Neuronal stem cell (in vitro differentiated cells): ENCODE data around the gene TPSD1.

Experiments
- DNase-seq: peaks from one replicate; pipeline ENCODE4 v3.0.0-alpha.2; 2013; ENCODE audit warnings: low spot score
- H2AFZ ChIP-seq: one replicate; pipeline ENCODE4 v1.6.1; 2013; ENCODE audit warnings: mild to moderate bottlenecking, low read length, inconsistent platforms
- H2AK5ac ChIP-seq: 2 replicates; pipeline ENCODE4 v1.6.1; 2013; ENCODE audit warnings: low read depth, mild to moderate bottlenecking, inconsistent platforms, low read length, moderate library complexity, mixed read lengths
- H2BK120ac ChIP-seq: 2 replicates; pipeline ENCODE4 v1.6.1; 2013; ENCODE audit warnings: low read depth, mild to moderate bottlenecking, inconsistent platforms, low read length, moderate library complexity, mixed read lengths
- H2BK12ac ChIP-seq: one replicate; pipeline ENCODE4 v1.6.1; 2013; ENCODE audit warnings: low read length, inconsistent platforms
- H2BK15ac ChIP-seq: 2 replicates; pipeline ENCODE4 v1.6.1; 2013; ENCODE audit warnings: mild to moderate bottlenecking, low read length, inconsistent platforms, mixed read lengths
- H2BK5ac ChIP-seq: one replicate; pipeline ENCODE4 v1.6.1; 2013; ENCODE audit warnings: inconsistent platforms, mild to moderate bottlenecking, low read length, moderate library complexity
- H3K14ac ChIP-seq: one replicate; pipeline ENCODE4 v1.6.1; 2013; ENCODE audit warnings: low read length, inconsistent platforms
- H3K18ac ChIP-seq: 2 replicates; pipeline ENCODE4 v1.6.1; 2013; ENCODE audit warnings: low read length, inconsistent platforms
- H3K23ac ChIP-seq: 2 replicates; pipeline ENCODE4 v1.6.1; 2013; ENCODE audit warnings: low read depth, mild to moderate bottlenecking, mixed read lengths, low read length, inconsistent platforms; ENCODE audit not compliant: poor library complexity
- H3K27ac ChIP-seq: replicated peaks from 3 replicates; pipeline ENCODE4 v1.5.1; 2013; ENCODE audit warnings: low read length, inconsistent platforms
- H3K27me3 ChIP-seq, 3 experiments: 2 replicates each; pipeline ENCODE4 v1.6.1; 2013; ENCODE audit warnings: low read length in 3 of 3, mild to moderate bottlenecking in 2 of 3, inconsistent platforms in 1 of 3, low read depth in 1 of 3, mixed read lengths in 1 of 3, moderate library complexity in 1 of 3; ENCODE audit not compliant: control insufficient read depth in 3 of 3, insufficient read depth in 3 of 3
- H3K36me3 ChIP-seq, 2 donors: replicated peaks in 1 of 2; 2 replicates each; pipeline ENCODE4 v1.6.1; 2013; ENCODE audit warnings: low read length in 2 of 2; ENCODE audit not compliant: control insufficient read depth in 2 of 2, insufficient read depth in 2 of 2
- H3K4ac ChIP-seq: 2 replicates; pipeline ENCODE4 v1.6.1; 2013; ENCODE audit warnings: inconsistent platforms, mild to moderate bottlenecking, low read length, moderate library complexity
- H3K4me1 ChIP-seq, 2 donors: 1 replicate in 1 of 2; 2 replicates in 1 of 2; pipeline ENCODE4 v1.6.1; 2013; ENCODE audit warnings: low read length in 2 of 2, low read depth in 1 of 2; ENCODE audit not compliant: control insufficient read depth in 2 of 2, insufficient read depth in 1 of 2
- H3K4me2 ChIP-seq: one replicate; pipeline ENCODE4 v1.6.1; 2013; ENCODE audit warnings: mild to moderate bottlenecking, low read length, inconsistent platforms; ENCODE audit not compliant: insufficient read depth, poor library complexity, severe bottlenecking
- H3K4me3 ChIP-seq, 2 donors: 2 replicates each; pipeline ENCODE4 v1.5.1; 2013; ENCODE audit warnings: low read length in 2 of 2, mild to moderate bottlenecking in 2 of 2, inconsistent platforms in 1 of 2, moderate library complexity in 1 of 2
- H3K79me1 ChIP-seq: one replicate; pipeline ENCODE4 v1.6.1; 2013; ENCODE audit warnings: low read depth, mild to moderate bottlenecking, inconsistent platforms, low read length, moderate library complexity
- H3K9ac ChIP-seq: one replicate; pipeline ENCODE4 v1.6.1; 2013; ENCODE audit warnings: mild to moderate bottlenecking, low read depth, low read length, inconsistent platforms; ENCODE audit not compliant: poor library complexity
- H3K9me3 ChIP-seq, 2 donors: replicated peaks in 1 of 2; 2 replicates each; pipeline versions ENCODE3 to v1.6.1; 2013; ENCODE audit warnings: low read length in 2 of 2, mild to moderate bottlenecking in 2 of 2, inconsistent platforms in 1 of 2, low read depth in 1 of 2, mixed read lengths in 1 of 2, moderate library complexity in 1 of 2; ENCODE audit not compliant: control insufficient read depth in 2 of 2, insufficient read depth in 1 of 2
- H4K8ac ChIP-seq: one replicate; pipeline ENCODE4 v1.6.1; 2013; ENCODE audit warnings: low read depth, mild to moderate bottlenecking, inconsistent platforms, low read length, moderate library complexity
- H4K91ac ChIP-seq: one replicate; pipeline ENCODE4 v1.6.1; 2013; ENCODE audit warnings: low read length, low read depth, mild to moderate bottlenecking, inconsistent platforms; ENCODE audit not compliant: poor library complexity
- WGBS, 2 donors: extraction: QIAGEN DNeasy Blood & Tissue Kit; methylation state at CpG; one replicate each; pipeline ENCODE4 v1.1.7; 2013; ENCODE audit warnings: missing lambda C conversion rate in 2 of 2, mixed read lengths in 1 of 2; ENCODE audit not compliant: insufficient read length in 2 of 2, insufficient replicate concordance in 1 of 2; ENCODE audit errors: extremely low coverage in 2 of 2; 5-methylcytosine and 5-hydroxymethylcytosine counted together

TPSD1 gene

GRCh38 chr16:1301562-1301961 lies 45.7 kb downstream of the TPSD1 start:
- Histone ChIP-seq H3K18ac (peak overlapping the region; percentile 92), H3K79me1 (no peaks in the 10 kb centered on the region), H3K9ac (no peak overlapping the region), H3K4me3 (no peak overlapping the region), H3K4ac (peak overlapping the region; percentile 26), H3K27me3 (peaks cover 0 to 48% (median 0%) of the 10 kb centered on the region in 3 experiments), H3K14ac (peak overlapping the region; percentile 38), H2AK5ac (peak overlapping the region; percentile 48), H2BK12ac (peak overlapping the region; percentile 90), H2BK120ac (no peak overlapping the region), H2AFZ (peak overlapping the region; percentile 89), H3K36me3 (no peaks in the 10 kb centered on the region), H3K23ac (peak overlapping the region; percentile 95), H2BK15ac (no peak overlapping the region), H3K4me2 (no peak overlapping the region), H3K27ac (no peak overlapping the region), H3K4me1 (peaks cover 3 to 4% of the 10 kb centered on the region in 2 donors), H4K91ac (no peak overlapping the region), H2BK5ac (peak overlapping the region; percentile 60), H3K9me3 (no peaks in the 10 kb centered on the region), H4K8ac (peak overlapping the region; percentile 70)
- DNase-seq, result no peak
- WGBS, 2 donors, result no CpG with 5 or more reads among the region's 12 CpGs

- H3K4me1 ChIP-seq, result peaks cover 2 to 3% of the 10 kb centered on the region in 2 donors
- no peak overlapping the region for H3K4ac ChIP-seq
- no peak overlapping the region for H4K91ac ChIP-seq
- no peak for DNase-seq
- no peak overlapping the region for H2AFZ ChIP-seq
- WGBS, 2 donors, result no CpG with 5 or more reads among the region's 12 CpGs
- H3K36me3 ChIP-seq, result peaks cover 0 to 6% of the 10 kb centered on the region in 2 donors
- H2BK12ac ChIP-seq, result no peak overlapping the region
- H3K79me1 ChIP-seq, result no peaks in the 10 kb centered on the region
- no peaks in the 10 kb centered on the region for H3K9me3 ChIP-seq
- no peak overlapping the region for H2BK15ac ChIP-seq
- H3K9ac ChIP-seq, result peak overlapping the region; percentile 60
- H3K23ac ChIP-seq, result no peak overlapping the region
- H3K27me3 ChIP-seq, result peaks cover 0 to 12% (median 0%) of the 10 kb centered on the region in 3 experiments
- H2BK5ac ChIP-seq, result no peak overlapping the region
- no peak overlapping the region for H2AK5ac ChIP-seq
- H4K8ac ChIP-seq, result no peak overlapping the region
- H2BK120ac ChIP-seq, result no peak overlapping the region
- no peak overlapping the region for H3K4me3 ChIP-seq
- H3K27ac ChIP-seq, result no peak overlapping the region
- no peak overlapping the region for H3K14ac ChIP-seq
- peak overlapping the region; percentile 17 for H3K18ac ChIP-seq
- no peak overlapping the region for H3K4me2 ChIP-seq
Observed at GRCh38 chr16:1305823-1306222, 50.0 kb downstream of the TPSD1 start.

DNA sequence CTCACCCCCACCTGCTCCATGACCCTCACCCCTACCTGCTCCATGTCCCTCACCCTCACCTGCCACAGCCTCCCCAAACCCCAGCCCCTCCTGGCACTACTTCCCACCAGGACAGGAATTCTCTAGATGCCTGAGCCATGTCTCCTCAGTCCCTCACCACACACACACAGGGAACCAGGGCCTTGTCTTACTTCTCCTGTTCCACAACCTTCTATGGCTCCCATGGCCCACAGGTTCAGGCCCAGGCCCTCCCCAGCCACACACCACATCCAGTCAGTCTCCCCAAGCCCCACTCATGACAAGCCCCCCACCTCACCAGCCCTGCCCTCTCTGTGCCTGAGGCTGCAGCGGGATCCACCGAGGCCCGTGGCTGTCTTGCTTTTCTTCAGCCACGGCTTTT lies 50.5 kb downstream of the TPSD1 start:
- no peak overlapping the region for H2BK15ac ChIP-seq
- no peak overlapping the region for H4K8ac ChIP-seq

DNA sequence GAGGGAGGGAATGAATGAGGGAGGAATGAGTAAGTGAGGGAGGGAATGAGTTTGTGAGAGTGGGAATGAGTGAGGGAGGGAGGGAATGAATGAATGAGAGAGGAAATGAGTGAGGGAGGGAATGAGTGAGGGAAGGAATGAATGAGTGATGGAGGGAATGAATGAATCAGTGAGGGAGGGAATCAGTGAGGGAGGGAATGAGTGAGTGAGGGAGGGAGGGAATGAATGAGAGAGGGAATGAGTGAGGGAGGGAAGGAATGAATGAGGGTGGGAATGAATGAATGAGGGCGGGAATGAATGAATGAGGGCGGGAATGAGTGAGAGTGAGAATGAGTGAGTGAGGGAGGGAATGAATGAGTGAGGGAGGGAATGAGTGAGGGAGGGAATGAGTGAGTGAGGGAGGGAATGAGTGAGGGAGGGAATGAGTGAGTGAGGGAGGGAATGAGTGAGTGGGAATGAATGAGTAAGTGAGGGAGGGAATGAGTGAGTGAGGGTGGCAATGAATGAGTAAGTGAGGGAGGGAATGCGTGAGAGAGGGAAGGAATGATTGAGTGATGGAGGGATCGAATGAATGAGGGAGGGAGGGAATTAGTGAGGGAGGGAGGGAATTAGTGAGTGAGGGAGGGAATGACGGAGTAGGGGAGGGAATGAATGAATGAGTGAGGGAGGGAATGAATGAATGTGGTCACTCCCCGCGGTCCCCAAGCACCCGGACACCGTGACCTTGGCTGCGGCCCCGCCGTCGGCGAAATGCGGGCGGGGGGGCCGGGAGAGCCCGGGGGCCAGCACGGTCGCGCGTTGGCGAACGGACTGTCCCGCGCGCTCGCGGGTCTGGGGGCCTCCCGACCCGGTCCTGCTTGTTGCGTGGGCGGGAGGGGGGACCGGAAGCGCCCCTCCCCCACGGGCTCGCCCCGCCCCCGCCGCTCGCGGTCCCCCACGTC lies 52.4 kb downstream of the TPSD1 start:
- H3K36me3 ChIP-seq, result peaks cover 10 to 30% of the 10 kb centered on the region in 2 donors
- no peak overlapping the region for H2BK5ac ChIP-seq
- H3K14ac ChIP-seq, result no peak overlapping the region
- peak overlapping the region; percentile 70 for H2AK5ac ChIP-seq
- peaks cover 0 to 5% (median 0%) of the 10 kb centered on the region in 3 experiments for H3K27me3 ChIP-seq
- no peaks in the 10 kb centered on the region for H3K9me3 ChIP-seq
- H3K79me1 ChIP-seq, result peaks cover 6% of the 10 kb centered on the region
- no peak for DNase-seq
- no peak overlapping the region for H3K4ac ChIP-seq
- peak overlapping the region; percentile 83 to 99 for H3K4me3 ChIP-seq
- peak overlapping the region; percentile 87 for H3K18ac ChIP-seq
- H3K4me1 ChIP-seq, result peaks cover 12 to 13% of the 10 kb centered on the region in 2 donors
- H3K27ac ChIP-seq, result peak overlapping the region; percentile 58
- peak overlapping the region; percentile 95 for H2AFZ ChIP-seq
- peak overlapping the region; percentile 54 for H3K4me2 ChIP-seq
- peak overlapping the region; percentile 70 for H3K9ac ChIP-seq
- no peak overlapping the region for H3K23ac ChIP-seq
- WGBS, 2 donors, result 99 to 100% methylated on average over 2 to 5 of the region's 43 CpGs
- no peak overlapping the region for H4K8ac ChIP-seq
- H2BK15ac ChIP-seq, result no peak overlapping the region
- no peak overlapping the region for H4K91ac ChIP-seq
- H2BK12ac ChIP-seq, result no peak overlapping the region
- H2BK120ac ChIP-seq, result no peak overlapping the region

More for the DNA sequence above, 50.5 kb downstream of the TPSD1 start:
- Histone ChIP-seq H3K9ac (peak overlapping the region; percentile 60), H2BK12ac (no peak overlapping the region), H3K4me3 (no peak overlapping the region), H3K18ac (no peak overlapping the region), H3K79me1 (peaks cover 1% of the 10 kb centered on the region), H2AFZ (no peak overlapping the region), H2BK5ac (no peak overlapping the region), H3K27me3 (peaks cover 0 to 9% (median 0%) of the 10 kb centered on the region in 3 experiments), H3K14ac (no peak overlapping the region), H3K4me2 (no peak overlapping the region), H3K23ac (no peak overlapping the region), H2AK5ac (peak overlapping the region; percentile 32), H4K91ac (no peak overlapping the region), H3K36me3 (peaks cover 0 to 11% of the 10 kb centered on the region in 2 donors), H3K4me1 (peaks cover 5 to 8% of the 10 kb centered on the region in 2 donors), H3K9me3 (no peaks in the 10 kb centered on the region), H2BK120ac (no peak overlapping the region), H3K4ac (no peak overlapping the region), H3K27ac (no peak overlapping the region)
- no peak for DNase-seq
- WGBS, 2 donors, result no CpG with 5 or more reads among the region's 4 CpGs
